ENCODE data around the gene NANOS3. TPM values are rescaled to one million over a fixed set of nuclear protein-coding genes. Genes with fewer than 3 reads are reported as not detected.

Gene NANOS3
- total RNA-seq, 1 experiment from 2014 or later = 1.1 TPM

GRCh38 chr19:13872695-13873389 lies 4.1 kb upstream of the NANOS3 start:
- DNase-seq (ENCODE audit: low spot score) (peak; percentile 89), ATAC-seq (peak; percentile 97)
- H3K36me3 Mint-ChIP-seq = no peaks in the 10 kb centered on the region
- no peak for TF ChIP-seq PRRX2 (CRISPR knock-in tag; IDR thresholded peaks at IDR 0.05)
- TF ChIP-seq, protein P1, sequence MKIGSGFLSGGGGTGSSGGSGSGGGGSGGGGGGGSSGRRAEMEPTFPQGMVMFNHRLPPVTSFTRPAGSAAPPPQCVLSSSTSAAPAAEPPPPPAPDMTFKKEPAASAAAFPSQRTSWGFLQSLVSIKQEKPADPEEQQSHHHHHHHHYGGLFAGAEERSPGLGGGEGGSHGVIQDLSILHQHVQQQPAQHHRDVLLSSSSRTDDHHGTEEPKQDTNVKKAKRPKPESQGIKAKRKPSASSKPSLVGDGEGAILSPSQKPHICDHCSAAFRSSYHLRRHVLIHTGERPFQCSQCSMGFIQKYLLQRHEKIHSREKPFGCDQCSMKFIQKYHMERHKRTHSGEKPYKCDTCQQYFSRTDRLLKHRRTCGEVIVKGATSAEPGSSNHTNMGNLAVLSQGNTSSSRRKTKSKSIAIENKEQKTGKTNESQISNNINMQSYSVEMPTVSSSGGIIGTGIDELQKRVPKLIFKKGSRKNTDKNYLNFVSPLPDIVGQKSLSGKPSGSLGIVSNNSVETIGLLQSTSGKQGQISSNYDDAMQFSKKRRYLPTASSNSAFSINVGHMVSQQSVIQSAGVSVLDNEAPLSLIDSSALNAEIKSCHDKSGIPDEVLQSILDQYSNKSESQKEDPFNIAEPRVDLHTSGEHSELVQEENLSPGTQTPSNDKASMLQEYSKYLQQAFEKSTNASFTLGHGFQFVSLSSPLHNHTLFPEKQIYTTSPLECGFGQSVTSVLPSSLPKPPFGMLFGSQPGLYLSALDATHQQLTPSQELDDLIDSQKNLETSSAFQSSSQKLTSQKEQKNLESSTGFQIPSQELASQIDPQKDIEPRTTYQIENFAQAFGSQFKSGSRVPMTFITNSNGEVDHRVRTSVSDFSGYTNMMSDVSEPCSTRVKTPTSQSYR (CRISPR knock-in tag; IDR thresholded peaks at IDR 0.05) = peak; percentile 29; the same call in 1 of the 2 replicates
- TF ChIP-seq GTF2I (CRISPR knock-in tag; conservative IDR thresholded peaks at IDR 0.05) = no peak
- TF ChIP-seq, protein P2, sequence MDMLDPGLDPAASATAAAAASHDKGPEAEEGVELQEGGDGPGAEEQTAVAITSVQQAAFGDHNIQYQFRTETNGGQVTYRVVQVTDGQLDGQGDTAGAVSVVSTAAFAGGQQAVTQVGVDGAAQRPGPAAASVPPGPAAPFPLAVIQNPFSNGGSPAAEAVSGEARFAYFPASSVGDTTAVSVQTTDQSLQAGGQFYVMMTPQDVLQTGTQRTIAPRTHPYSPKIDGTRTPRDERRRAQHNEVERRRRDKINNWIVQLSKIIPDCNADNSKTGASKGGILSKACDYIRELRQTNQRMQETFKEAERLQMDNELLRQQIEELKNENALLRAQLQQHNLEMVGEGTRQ (CRISPR knock-in tag; IDR thresholded peaks at IDR 0.05) = peak; percentile 31; the same call in 1 of the 2 replicates
- TF ChIP-seq ERG (CRISPR knock-in tag; IDR thresholded peaks at IDR 0.05) = no peak
- TF ChIP-seq, protein P3, sequence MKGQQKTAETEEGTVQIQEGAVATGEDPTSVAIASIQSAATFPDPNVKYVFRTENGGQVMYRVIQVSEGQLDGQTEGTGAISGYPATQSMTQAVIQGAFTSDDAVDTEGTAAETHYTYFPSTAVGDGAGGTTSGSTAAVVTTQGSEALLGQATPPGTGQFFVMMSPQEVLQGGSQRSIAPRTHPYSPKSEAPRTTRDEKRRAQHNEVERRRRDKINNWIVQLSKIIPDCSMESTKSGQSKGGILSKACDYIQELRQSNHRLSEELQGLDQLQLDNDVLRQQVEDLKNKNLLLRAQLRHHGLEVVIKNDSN (CRISPR knock-in tag; IDR thresholded peaks at IDR 0.05) = peak; percentile 34; the same call in 1 of the 2 replicates
- TF ChIP-seq IRF2 (CRISPR knock-in tag; IDR thresholded peaks at IDR 0.05; ENCODE audit: borderline replicate concordance, low read depth) = no peak
- ChIA-PET CTCF (interaction anchor here (0.5 to 2.6 kb wide), 30 partner anchors 9 to 907 kb away, joined by 3 to 27 read pairs (median 4); partner anchors contain the start of genes ASF1B, C19orf67, DCAF15 and MISP3), POLR2A (interaction anchor here (0.7 kb wide), 4 partner anchors 26 to 627 kb away, joined by 3 to 11 read pairs (median 6); no protein-coding TSS in a partner anchor)
- H3K27ac Mint-ChIP-seq = no peak overlapping the region
- H3K27me3 Mint-ChIP-seq (ENCODE audit: low read depth) = peaks cover 98% of the 10 kb centered on the region
- no peaks in the 10 kb centered on the region for H3K9me3 Mint-ChIP-seq
- peaks cover 7% of the 10 kb centered on the region for H3K4me1 Mint-ChIP-seq
- peak overlapping the region; percentile 56 for H3K4me3 Mint-ChIP-seq

GRCh38 chr19:13873834-13874515 lies 3.0 kb upstream of the NANOS3 start:
- no peaks in the 10 kb centered on the region for H3K9me3 Mint-ChIP-seq
- H3K36me3 Mint-ChIP-seq = no peaks in the 10 kb centered on the region
- peaks cover 7% of the 10 kb centered on the region for H3K4me1 Mint-ChIP-seq
- peak overlapping the region; percentile 34 for H3K4me3 Mint-ChIP-seq
- POLR2A ChIA-PET = no interaction called here
- no peak for ATAC-seq
- CTCF ChIA-PET = interaction anchor here (1.0 to 2.6 kb wide), 5 partner anchors 46 to 200 kb away, joined by 3 to 13 read pairs (median 9); partner anchors contain the start of gene MISP3
- H3K27me3 Mint-ChIP-seq (ENCODE audit: low read depth) = peaks cover 96% of the 10 kb centered on the region
- TF ChIP-seq, protein P4, sequence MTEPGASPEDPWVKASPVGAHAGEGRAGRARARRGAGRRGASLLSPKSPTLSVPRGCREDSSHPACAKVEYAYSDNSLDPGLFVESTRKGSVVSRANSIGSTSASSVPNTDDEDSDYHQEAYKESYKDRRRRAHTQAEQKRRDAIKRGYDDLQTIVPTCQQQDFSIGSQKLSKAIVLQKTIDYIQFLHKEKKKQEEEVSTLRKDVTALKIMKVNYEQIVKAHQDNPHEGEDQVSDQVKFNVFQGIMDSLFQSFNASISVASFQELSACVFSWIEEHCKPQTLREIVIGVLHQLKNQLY (CRISPR knock-in tag; IDR thresholded peaks at IDR 0.05) = no peak
- no peak for TF ChIP-seq ZNF416 (CRISPR knock-in tag; IDR thresholded peaks at IDR 0.05)
- no peak for TF ChIP-seq JUN (CRISPR knock-in tag; IDR thresholded peaks at IDR 0.05)
- TF ChIP-seq TP53 (CRISPR knock-in tag; IDR thresholded peaks at IDR 0.05) = no peak
- no peak for TF ChIP-seq CREM (CRISPR knock-in tag; IDR thresholded peaks at IDR 0.05)
- TF ChIP-seq, protein P5, sequence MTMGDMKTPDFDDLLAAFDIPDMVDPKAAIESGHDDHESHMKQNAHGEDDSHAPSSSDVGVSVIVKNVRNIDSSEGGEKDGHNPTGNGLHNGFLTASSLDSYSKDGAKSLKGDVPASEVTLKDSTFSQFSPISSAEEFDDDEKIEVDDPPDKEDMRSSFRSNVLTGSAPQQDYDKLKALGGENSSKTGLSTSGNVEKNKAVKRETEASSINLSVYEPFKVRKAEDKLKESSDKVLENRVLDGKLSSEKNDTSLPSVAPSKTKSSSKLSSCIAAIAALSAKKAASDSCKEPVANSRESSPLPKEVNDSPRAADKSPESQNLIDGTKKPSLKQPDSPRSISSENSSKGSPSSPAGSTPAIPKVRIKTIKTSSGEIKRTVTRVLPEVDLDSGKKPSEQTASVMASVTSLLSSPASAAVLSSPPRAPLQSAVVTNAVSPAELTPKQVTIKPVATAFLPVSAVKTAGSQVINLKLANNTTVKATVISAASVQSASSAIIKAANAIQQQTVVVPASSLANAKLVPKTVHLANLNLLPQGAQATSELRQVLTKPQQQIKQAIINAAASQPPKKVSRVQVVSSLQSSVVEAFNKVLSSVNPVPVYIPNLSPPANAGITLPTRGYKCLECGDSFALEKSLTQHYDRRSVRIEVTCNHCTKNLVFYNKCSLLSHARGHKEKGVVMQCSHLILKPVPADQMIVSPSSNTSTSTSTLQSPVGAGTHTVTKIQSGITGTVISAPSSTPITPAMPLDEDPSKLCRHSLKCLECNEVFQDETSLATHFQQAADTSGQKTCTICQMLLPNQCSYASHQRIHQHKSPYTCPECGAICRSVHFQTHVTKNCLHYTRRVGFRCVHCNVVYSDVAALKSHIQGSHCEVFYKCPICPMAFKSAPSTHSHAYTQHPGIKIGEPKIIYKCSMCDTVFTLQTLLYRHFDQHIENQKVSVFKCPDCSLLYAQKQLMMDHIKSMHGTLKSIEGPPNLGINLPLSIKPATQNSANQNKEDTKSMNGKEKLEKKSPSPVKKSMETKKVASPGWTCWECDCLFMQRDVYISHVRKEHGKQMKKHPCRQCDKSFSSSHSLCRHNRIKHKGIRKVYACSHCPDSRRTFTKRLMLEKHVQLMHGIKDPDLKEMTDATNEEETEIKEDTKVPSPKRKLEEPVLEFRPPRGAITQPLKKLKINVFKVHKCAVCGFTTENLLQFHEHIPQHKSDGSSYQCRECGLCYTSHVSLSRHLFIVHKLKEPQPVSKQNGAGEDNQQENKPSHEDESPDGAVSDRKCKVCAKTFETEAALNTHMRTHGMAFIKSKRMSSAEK (CRISPR knock-in tag; IDR thresholded peaks at IDR 0.05; ENCODE audit: borderline replicate concordance) = no peak
- no peak for TF ChIP-seq MXD4 (CRISPR knock-in tag; IDR thresholded peaks at IDR 0.05; ENCODE audit: borderline replicate concordance)
- no peak for TF ChIP-seq NR2C2 (CRISPR knock-in tag; IDR thresholded peaks at IDR 0.05)
- TF ChIP-seq, protein P6, sequence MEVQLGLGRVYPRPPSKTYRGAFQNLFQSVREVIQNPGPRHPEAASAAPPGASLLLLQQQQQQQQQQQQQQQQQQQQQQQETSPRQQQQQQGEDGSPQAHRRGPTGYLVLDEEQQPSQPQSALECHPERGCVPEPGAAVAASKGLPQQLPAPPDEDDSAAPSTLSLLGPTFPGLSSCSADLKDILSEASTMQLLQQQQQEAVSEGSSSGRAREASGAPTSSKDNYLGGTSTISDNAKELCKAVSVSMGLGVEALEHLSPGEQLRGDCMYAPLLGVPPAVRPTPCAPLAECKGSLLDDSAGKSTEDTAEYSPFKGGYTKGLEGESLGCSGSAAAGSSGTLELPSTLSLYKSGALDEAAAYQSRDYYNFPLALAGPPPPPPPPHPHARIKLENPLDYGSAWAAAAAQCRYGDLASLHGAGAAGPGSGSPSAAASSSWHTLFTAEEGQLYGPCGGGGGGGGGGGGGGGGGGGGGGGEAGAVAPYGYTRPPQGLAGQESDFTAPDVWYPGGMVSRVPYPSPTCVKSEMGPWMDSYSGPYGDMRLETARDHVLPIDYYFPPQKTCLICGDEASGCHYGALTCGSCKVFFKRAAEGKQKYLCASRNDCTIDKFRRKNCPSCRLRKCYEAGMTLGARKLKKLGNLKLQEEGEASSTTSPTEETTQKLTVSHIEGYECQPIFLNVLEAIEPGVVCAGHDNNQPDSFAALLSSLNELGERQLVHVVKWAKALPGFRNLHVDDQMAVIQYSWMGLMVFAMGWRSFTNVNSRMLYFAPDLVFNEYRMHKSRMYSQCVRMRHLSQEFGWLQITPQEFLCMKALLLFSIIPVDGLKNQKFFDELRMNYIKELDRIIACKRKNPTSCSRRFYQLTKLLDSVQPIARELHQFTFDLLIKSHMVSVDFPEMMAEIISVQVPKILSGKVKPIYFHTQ (CRISPR knock-in tag; IDR thresholded peaks at IDR 0.05) = no peak
- no peak overlapping the region for H3K27ac Mint-ChIP-seq
- no peak for DNase-seq (ENCODE audit: low spot score)

Data from WTC11 (cell line).